ENCODE data around the gene RERE.
A peak's percentile ranks its signal among the peaks of the same experiment; 100 is the strongest.

RERE gene

GRCh38 chr1:8494681-8495080 lies 322.8 kb downstream of the RERE start:
- Histone ChIP-seq H3K9me3 (ENCODE audit: control insufficient read depth, insufficient read depth, low read depth, low read length) (no peaks in the 10 kb centered on the region), H3K27ac (ENCODE audit: extremely low read depth, low read depth, low read length) (no peak overlapping the region), H3K4me3 (ENCODE audit: low read depth, low read length) (no peak overlapping the region), H3K36me3 (ENCODE audit: control insufficient read depth in 2 of 2, insufficient read depth in 1 of 2, low read length in 2 of 2) (peaks cover 19 to 30% of the 10 kb centered on the region in 2 experiments), H3K4me1 (ENCODE audit: control insufficient read depth, insufficient read depth, low read length) (no peaks in the 10 kb centered on the region)
- ChIA-PET CTCF (interaction anchor here (0.7 to 1.1 kb wide), 2 partner anchors 101 to 327 kb away, joined by 3 read pairs; no protein-coding TSS in a partner anchor), POLR2A (no interaction called here)
- no peak for TF ChIP-seq ZNF133 (tag by site-specific recombination; IDR thresholded peaks at IDR 0.05)
- 0 out of 2 replicates have a peak, but pooled peaks have one; percentile 1 for TF ChIP-seq ZFHX2 (tag by site-specific recombination; conservative IDR thresholded peaks at IDR 0.05)

GRCh38 chr1:8493916-8494540 lies 323.4 kb downstream of the RERE start:
- no peaks in the 10 kb centered on the region for H3K4me1 ChIP-seq (ENCODE audit: control insufficient read depth, insufficient read depth, low read length)
- peaks cover 19 to 29% of the 10 kb centered on the region in 2 experiments for H3K36me3 ChIP-seq (ENCODE audit: control insufficient read depth in 2 of 2, insufficient read depth in 1 of 2, low read length in 2 of 2)
- TF ChIP-seq KLF8 (tag by site-specific recombination; IDR thresholded peaks at IDR 0.05) (peak; percentile 13; the same call in 1 of the 2 replicates), ZNF366 (tag by site-specific recombination; conservative IDR thresholded peaks at IDR 0.05) (peak; percentile 47; the same call in 1 of the 2 replicates), ZNF148 (tag by site-specific recombination; IDR thresholded peaks at IDR 0.05; ENCODE audit: borderline replicate concordance) (no peak), PRDM6 (tag by site-specific recombination; IDR thresholded peaks at IDR 0.05) (peak; percentile 50; the same call in 1 of the 2 replicates), KLF1 (tag by site-specific recombination; IDR thresholded peaks at IDR 0.05) (0 out of 2 replicates have a peak, but pooled peaks have one; percentile 18), ZIC2 (tag by site-specific recombination; IDR thresholded peaks at IDR 0.05) (no peak), SP7 (tag by site-specific recombination; IDR thresholded peaks at IDR 0.05) (peak; percentile 24; the same call in 1 of the 2 replicates)
- no peaks in the 10 kb centered on the region for H3K9me3 ChIP-seq (ENCODE audit: control insufficient read depth, insufficient read depth, low read depth, low read length)
- H3K27ac ChIP-seq (ENCODE audit: extremely low read depth, low read depth, low read length), result no peak overlapping the region
- no peak overlapping the region for H3K4me3 ChIP-seq (ENCODE audit: low read depth, low read length)
- ChIA-PET POLR2A (no interaction called here), CTCF (interaction anchor here (0.6 to 1.1 kb wide), 5 partner anchors 67 to 980 kb away, joined by 3 read pairs; no protein-coding TSS in a partner anchor)

- Histone ChIP-seq H3K9me3 (ENCODE audit: control insufficient read depth, insufficient read depth, low read depth, low read length) (no peaks in the 10 kb centered on the region), H3K4me1 (ENCODE audit: control insufficient read depth, insufficient read depth, low read length) (no peaks in the 10 kb centered on the region)
- CTCF ChIA-PET, result interaction anchor here (0.7 kb wide), 1 partner anchor 37 kb away, joined by 3 read pairs; no protein-coding TSS in a partner anchor
Observed at GRCh38 chr1:8487249-8487648, 330.2 kb downstream of the RERE start.

GRCh38 chr1:8486047-8486446 lies 331.4 kb downstream of the RERE start:
- H3K4me3 ChIP-seq (ENCODE audit: low read depth, low read length), result no peak overlapping the region
- ChIA-PET CTCF (interaction anchor here (0.6 kb wide), 1 partner anchor 152 kb away, joined by 3 read pairs; no protein-coding TSS in a partner anchor), POLR2A (no interaction called here)
- H3K36me3 ChIP-seq (ENCODE audit: control insufficient read depth in 2 of 2, insufficient read depth in 1 of 2, low read length in 2 of 2), result peaks cover 0 to 8% of the 10 kb centered on the region in 2 experiments; a peak in 2 of 3 replicates
- H3K27ac ChIP-seq (ENCODE audit: extremely low read depth, low read depth, low read length), result no peak overlapping the region
- H3K9me3 ChIP-seq (ENCODE audit: control insufficient read depth, insufficient read depth, low read depth, low read length), result no peaks in the 10 kb centered on the region
- no peaks in the 10 kb centered on the region for H3K4me1 ChIP-seq (ENCODE audit: control insufficient read depth, insufficient read depth, low read length)
- TF ChIP-seq ZNF239 (tag by site-specific recombination; IDR thresholded peaks at IDR 0.05), result no peak
- TF ChIP-seq ZNF785 (tag by site-specific recombination; IDR thresholded peaks at IDR 0.05), result no peak
- TF ChIP-seq IKZF3 (tag by site-specific recombination; IDR thresholded peaks at IDR 0.05), result no peak
- no peak for TF ChIP-seq ZFP37 (tag by site-specific recombination; IDR thresholded peaks at IDR 0.05)
- TF ChIP-seq ZNF514 (tag by site-specific recombination; IDR thresholded peaks at IDR 0.05), result no peak
- TF ChIP-seq ZNF138 (tag by site-specific recombination; IDR thresholded peaks at IDR 0.05; ENCODE audit: borderline replicate concordance), result no peak
- no peak for TF ChIP-seq ZNF174 (tag by site-specific recombination; IDR thresholded peaks at IDR 0.05)
- TF ChIP-seq ZNF791 (tag by site-specific recombination; IDR thresholded peaks at IDR 0.05), result no peak
- no peak for TF ChIP-seq ZNF2 (tag by site-specific recombination; IDR thresholded peaks at IDR 0.05)
- no peak for TF ChIP-seq ZNF621 (tag by site-specific recombination; IDR thresholded peaks at IDR 0.05)
- TF ChIP-seq GLIS1 (tag by site-specific recombination; IDR thresholded peaks at IDR 0.05), result no peak
- TF ChIP-seq TCF7L2 (IDR thresholded peaks at IDR 0.05; ENCODE audit: borderline replicate concordance, low read depth, low read length), result no peak
- no peak for TF ChIP-seq PBX3 (CRISPR knock-in tag; IDR thresholded peaks at IDR 0.05)

More at GRCh38 chr1:8487249-8487648, 330.2 kb downstream of the RERE start:
- Histone ChIP-seq H3K4me3 (ENCODE audit: low read depth, low read length) (no peak overlapping the region), H3K36me3 (ENCODE audit: control insufficient read depth in 2 of 2, insufficient read depth in 1 of 2, low read length in 2 of 2) (peaks cover 0 to 8% of the 10 kb centered on the region in 2 experiments; a peak in 2 of 3 replicates), H3K27ac (ENCODE audit: extremely low read depth, low read depth, low read length) (no peak overlapping the region)
- no peak for TF ChIP-seq ZNF610 (tag by site-specific recombination; IDR thresholded peaks at IDR 0.05; ENCODE audit: borderline replicate concordance)
- 0 out of 2 replicates have a peak, but pooled peaks have one; percentile 41 for TF ChIP-seq ZNF121 (tag by site-specific recombination; IDR thresholded peaks at IDR 0.05)
- POLR2A ChIA-PET, result no interaction called here

Measured in HEK293 (cell line).